AG10803 (cell line): ENCODE measurements around the gene SORBS1.
A peak's percentile ranks its signal among the peaks of the same experiment; 100 is the strongest.

Source experiments
- DNase-seq: peaks from one replicate; pipeline ENCODE4 v3.0.0; 2010; ENCODE audit warnings: low read depth
- H3K4me3 ChIP-seq: 2 replicates; pipeline ENCODE4 v1.5.1; 2011; ENCODE audit warnings: mild to moderate bottlenecking, low read length, control low read depth
- CTCF ChIP-seq: conservative IDR thresholded peaks from 2 replicates; pipeline ENCODE4 v1.5.1; 2011; ENCODE audit warnings: mild to moderate bottlenecking, low read length, control low read depth, inconsistent platforms

Gene SORBS1

GRCh38 chr10:95375418-95375817, 185.8 kb downstream of the SORBS1 start:
- no peak for DNase-seq
- no peak for TF ChIP-seq CTCF
- no peak overlapping the region for H3K4me3 ChIP-seq

GRCh38 chr10:95374597-95375209, 186.5 kb downstream of the SORBS1 start:
- no peak overlapping the region for H3K4me3 ChIP-seq
- DNase-seq = peak; percentile 56
- peak; percentile 77 for TF ChIP-seq CTCF

GRCh38 chr10:95373660-95374059, 187.5 kb downstream of the SORBS1 start:
- TF ChIP-seq CTCF = no peak
- DNase-seq = no peak
- H3K4me3 ChIP-seq = no peak overlapping the region

- DNase-seq = no peak
- H3K4me3 ChIP-seq = no peak overlapping the region
- TF ChIP-seq CTCF = no peak
Measured at GRCh38 chr10:95364342-95364741, 196.8 kb downstream of the SORBS1 start.

- H3K4me3 ChIP-seq = no peak overlapping the region
- DNase-seq = peak; percentile 65
- TF ChIP-seq CTCF = peak; percentile 95
Measured at GRCh38 chr10:95363303-95363912, 197.8 kb downstream of the SORBS1 start.

GRCh38 chr10:95360122-95360714, 201.0 kb downstream of the SORBS1 start:
- no peak overlapping the region for H3K4me3 ChIP-seq
- TF ChIP-seq CTCF = no peak
- no peak for DNase-seq

GRCh38 chr10:95359466-95359865, 201.7 kb downstream of the SORBS1 start:
- TF ChIP-seq CTCF = no peak
- H3K4me3 ChIP-seq = no peak overlapping the region
- no peak for DNase-seq
